LNCAP (cell line): ENCODE data around the gene LINC01488.

Experiments
- TF ChIP-seq, protein P1 (sequence below): fragments of 450-650 bp; IDR thresholded peaks from 2 replicates; pipeline ENCODE4 v1.5.1; 2017; ENCODE audit warnings: mild to moderate bottlenecking

Gene LINC01488

DNA sequence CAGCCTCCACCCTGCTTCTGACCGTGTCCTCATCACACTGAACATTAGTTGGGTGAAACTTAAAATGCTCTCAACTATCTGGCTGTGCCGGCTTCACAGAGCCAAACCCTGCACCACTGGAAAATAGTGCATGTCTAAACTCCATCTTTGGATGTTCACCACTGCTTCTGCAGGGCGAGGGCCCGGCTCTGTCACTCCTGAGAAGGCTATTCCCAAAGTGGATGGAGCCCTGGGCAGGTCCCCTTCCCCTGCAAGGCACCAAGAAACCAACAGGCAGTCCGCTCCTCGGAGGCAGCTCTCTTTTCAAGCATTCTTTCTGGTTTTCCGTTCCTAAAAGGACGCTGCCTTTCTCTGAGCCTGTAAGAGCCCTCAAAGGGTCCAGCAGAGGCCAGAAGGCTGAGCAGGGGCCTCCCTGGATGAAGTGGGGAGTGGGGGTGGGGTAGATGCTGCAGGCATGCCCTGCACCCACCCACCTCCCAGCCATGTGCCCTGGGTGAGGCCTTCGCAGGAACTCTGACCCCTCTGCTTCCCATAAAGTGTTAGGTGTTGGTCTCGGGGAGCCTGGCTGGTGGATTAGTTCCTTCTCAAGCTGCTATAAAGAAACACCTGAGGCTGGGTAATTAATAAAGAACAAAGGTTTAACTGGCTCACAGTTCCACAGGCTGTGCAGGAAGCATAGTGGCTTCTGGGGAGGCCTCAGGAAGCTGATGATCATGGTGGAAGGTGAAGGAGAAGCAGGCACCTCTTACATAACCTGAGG lies 23.3 kb downstream of the LINC01488 start:
- TF ChIP-seq, protein P1, sequence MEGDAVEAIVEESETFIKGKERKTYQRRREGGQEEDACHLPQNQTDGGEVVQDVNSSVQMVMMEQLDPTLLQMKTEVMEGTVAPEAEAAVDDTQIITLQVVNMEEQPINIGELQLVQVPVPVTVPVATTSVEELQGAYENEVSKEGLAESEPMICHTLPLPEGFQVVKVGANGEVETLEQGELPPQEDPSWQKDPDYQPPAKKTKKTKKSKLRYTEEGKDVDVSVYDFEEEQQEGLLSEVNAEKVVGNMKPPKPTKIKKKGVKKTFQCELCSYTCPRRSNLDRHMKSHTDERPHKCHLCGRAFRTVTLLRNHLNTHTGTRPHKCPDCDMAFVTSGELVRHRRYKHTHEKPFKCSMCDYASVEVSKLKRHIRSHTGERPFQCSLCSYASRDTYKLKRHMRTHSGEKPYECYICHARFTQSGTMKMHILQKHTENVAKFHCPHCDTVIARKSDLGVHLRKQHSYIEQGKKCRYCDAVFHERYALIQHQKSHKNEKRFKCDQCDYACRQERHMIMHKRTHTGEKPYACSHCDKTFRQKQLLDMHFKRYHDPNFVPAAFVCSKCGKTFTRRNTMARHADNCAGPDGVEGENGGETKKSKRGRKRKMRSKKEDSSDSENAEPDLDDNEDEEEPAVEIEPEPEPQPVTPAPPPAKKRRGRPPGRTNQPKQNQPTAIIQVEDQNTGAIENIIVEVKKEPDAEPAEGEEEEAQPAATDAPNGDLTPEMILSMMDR: no peak

- TF ChIP-seq, protein P1: no peak
Measured at GRCh38 chr11:69508974-69509373, 27.5 kb downstream of the LINC01488 start.

DNA sequence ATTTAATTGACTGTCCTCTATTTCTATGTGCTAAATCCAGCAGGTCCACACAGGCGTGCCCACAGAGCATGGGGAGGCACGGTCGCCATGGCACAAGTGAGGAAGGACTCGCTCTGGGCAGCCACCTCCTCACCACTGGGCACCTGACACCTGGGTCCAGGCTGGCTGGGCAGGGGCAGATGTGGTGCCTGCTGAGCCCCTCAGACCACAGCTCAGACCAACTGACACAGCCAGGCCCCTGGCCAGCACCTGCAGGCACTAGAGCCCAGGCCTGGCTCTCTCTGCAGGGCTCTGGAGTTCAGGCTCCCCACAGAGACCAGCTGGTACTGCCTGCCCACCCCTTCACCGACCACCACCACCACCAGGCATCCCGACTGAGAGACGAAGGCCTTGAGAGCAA lies 27.9 kb downstream of the LINC01488 start:
- TF ChIP-seq, protein P1: no peak

GRCh38 chr11:69509846-69510390 lies 28.5 kb downstream of the LINC01488 start:
- TF ChIP-seq, protein P1: no peak

DNA sequence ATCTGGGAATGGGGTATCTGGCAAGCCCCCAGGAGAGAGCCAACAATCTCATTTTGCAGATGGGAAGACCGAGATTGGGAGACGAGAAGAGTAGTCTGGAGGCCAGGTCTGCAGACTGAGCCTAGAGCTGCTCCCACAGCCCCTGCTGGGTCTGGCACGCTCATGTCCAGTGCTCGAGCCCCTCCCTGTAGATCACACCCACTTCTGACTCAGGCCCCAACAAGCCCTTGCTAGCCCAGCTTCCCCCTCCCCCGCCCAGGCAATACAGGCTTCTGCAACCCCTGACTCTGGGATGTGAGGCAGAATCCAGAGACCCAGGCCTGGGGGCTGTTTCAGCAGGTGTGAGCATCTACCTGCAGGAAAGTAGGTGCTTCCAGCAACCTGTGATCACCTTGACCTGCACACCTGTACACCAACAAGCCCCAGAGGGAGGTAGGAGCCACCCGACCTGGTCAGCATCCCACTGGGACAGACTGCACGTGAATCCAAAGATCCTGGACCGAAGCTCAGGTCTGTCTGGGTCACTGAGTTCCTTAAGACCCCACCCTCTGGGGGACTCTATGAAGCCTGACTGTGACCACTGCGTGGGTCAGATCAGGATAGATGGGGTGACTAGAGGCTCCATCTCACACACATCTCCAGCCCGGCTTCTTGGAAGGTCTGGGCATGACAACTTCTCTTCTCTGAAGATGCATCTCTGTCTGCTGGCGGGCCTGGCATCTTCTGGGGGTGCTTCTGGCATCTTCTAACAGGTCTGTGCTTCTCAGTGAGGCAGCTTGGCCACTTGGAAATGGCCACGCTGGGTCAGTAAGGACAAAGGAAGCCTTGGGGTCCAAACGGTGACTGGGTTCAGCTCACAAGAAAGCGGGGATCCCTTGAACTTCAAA lies 29.3 kb downstream of the LINC01488 start:
- TF ChIP-seq, protein P1: no peak

DNA sequence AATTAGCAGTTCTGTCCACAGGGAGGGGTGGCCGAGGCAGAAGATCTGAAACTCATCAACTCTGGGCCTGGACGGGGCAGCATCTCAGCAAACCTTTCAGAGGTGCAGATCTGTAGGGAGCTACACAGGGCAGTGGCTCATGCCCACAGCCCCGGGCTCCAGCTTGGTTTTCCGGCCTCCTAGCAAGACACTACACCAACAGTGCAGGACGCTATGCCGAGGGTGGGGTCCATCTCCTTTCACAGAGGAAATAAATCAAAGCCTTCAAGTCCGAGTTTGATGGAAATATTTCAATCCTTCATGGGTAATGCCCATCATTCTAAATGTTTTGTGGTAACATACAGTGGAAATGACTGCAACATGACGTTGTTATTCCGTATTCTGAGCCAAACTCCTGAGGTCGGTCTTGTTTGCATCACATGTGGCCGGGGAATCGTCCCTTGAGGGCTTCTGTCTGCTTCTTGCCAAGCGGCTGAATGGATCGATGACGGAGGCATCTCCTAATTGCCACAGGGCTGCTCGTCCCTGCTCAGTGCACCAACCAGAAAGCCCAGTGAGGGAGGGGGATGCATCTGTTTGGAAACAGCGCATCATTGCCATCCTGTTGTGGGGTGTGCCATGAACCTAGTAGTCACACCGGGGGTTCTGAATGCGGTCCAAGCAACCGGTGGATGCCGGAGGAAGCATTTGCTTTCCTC lies 30.0 kb downstream of the LINC01488 start:
- TF ChIP-seq, protein P1: no peak

GRCh38 chr11:69512136-69512535 lies 30.7 kb downstream of the LINC01488 start:
- TF ChIP-seq, protein P1: no peak
